Chondrocyte (in vitro differentiated cells): ENCODE results near the gene KRTAP10-5. TPM values are rescaled to one million over a fixed set of nuclear protein-coding genes. Genes with fewer than 3 reads are reported as not detected.

Experiments
- DNase-seq: peaks from one replicate; pipeline ENCODE4 v3.0.0; 2021; ENCODE audit warnings: mixed read lengths, low spot score
- H3K27ac Mint-ChIP-seq: one replicate; pipeline ENCODE4 v1.8.0; 2021; ENCODE audit warnings: mild to moderate bottlenecking, moderate library complexity, mixed read lengths; ENCODE audit not compliant: unreplicated experiment
- H3K27me3 Mint-ChIP-seq: 2 replicates; pipeline ENCODE4 v1.8.0; 2021; ENCODE audit warnings: low read depth, mixed read lengths
- H3K36me3 Mint-ChIP-seq: 2 replicates; pipeline ENCODE4 v1.8.0; 2021; ENCODE audit warnings: low read depth, mixed read lengths
- H3K4me1 Mint-ChIP-seq: 2 replicates; pipeline ENCODE4 v1.8.0; 2021; ENCODE audit warnings: low read depth, mild to moderate bottlenecking, mixed read lengths
- H3K4me3 Mint-ChIP-seq: one replicate; pipeline ENCODE4 v1.8.0; 2021; ENCODE audit warnings: mild to moderate bottlenecking, moderate library complexity, mixed read lengths; ENCODE audit not compliant: unreplicated experiment
- H3K9me3 Mint-ChIP-seq: 2 replicates; pipeline ENCODE4 v1.8.0; 2021; ENCODE audit warnings: low read depth, mixed read lengths
- CTCF ChIP-seq: fragments of 200-600 bp; sonication (generic); IDR thresholded peaks from 2 replicates; pipeline ENCODE4 v1.5.0; 2021; ENCODE audit warnings: antibody characterized with exemption, mild to moderate bottlenecking, moderate library complexity
- total RNA-seq: library from RNA; stranded (reverse); gene quantifications from 3 replicates; pipeline ENCODE4 v1.2.1, GENCODE V29; 2021

The KRTAP10-5 gene
- total RNA-seq, 1 donor from 2014 or later, result not detected

GRCh38 chr21:44609193-44609592 lies 28.8 kb upstream of the KRTAP10-5 start:
- H3K27ac Mint-ChIP-seq, result no peak overlapping the region

GRCh38 chr21:44606495-44606894 lies 26.1 kb upstream of the KRTAP10-5 start:
- H3K4me1 Mint-ChIP-seq, result no peaks in the 10 kb centered on the region
- H3K9me3 Mint-ChIP-seq, result peaks cover 28% of the 10 kb centered on the region
- peaks cover 45% of the 10 kb centered on the region for H3K27me3 Mint-ChIP-seq
- no peak overlapping the region for H3K4me3 Mint-ChIP-seq
- TF ChIP-seq CTCF, result no peak
- no peak for DNase-seq
- H3K27ac Mint-ChIP-seq, result no peak overlapping the region
- peaks cover 5% of the 10 kb centered on the region for H3K36me3 Mint-ChIP-seq

More at GRCh38 chr21:44609193-44609592, 28.8 kb upstream of the KRTAP10-5 start:
- Mint-ChIP-seq H3K4me3 (no peak overlapping the region), H3K4me1 (no peaks in the 10 kb centered on the region), H3K36me3 (peaks cover 5% of the 10 kb centered on the region), H3K27me3 (peaks cover 37% of the 10 kb centered on the region), H3K9me3 (peaks cover 26% of the 10 kb centered on the region)
- no peak for TF ChIP-seq CTCF
- DNase-seq, result no peak

GRCh38 chr21:44603911-44604310 lies 23.5 kb upstream of the KRTAP10-5 start:
- Mint-ChIP-seq H3K36me3 (peaks cover 3% of the 10 kb centered on the region), H3K27ac (no peak overlapping the region), H3K27me3 (peaks cover 61% of the 10 kb centered on the region), H3K4me1 (no peaks in the 10 kb centered on the region), H3K9me3 (peaks cover 10% of the 10 kb centered on the region), H3K4me3 (no peak overlapping the region)
- TF ChIP-seq CTCF, result no peak
- DNase-seq, result no peak

GRCh38 chr21:44603109-44603875 lies 22.9 kb upstream of the KRTAP10-5 start:
- H3K27me3 Mint-ChIP-seq, result peaks cover 65% of the 10 kb centered on the region
- peaks cover 13% of the 10 kb centered on the region for H3K9me3 Mint-ChIP-seq
- no peaks in the 10 kb centered on the region for H3K4me1 Mint-ChIP-seq
- DNase-seq, result no peak
- peaks cover 6% of the 10 kb centered on the region for H3K36me3 Mint-ChIP-seq
- no peak for TF ChIP-seq CTCF
- no peak overlapping the region for H3K27ac Mint-ChIP-seq
- H3K4me3 Mint-ChIP-seq, result no peak overlapping the region

GRCh38 chr21:44602463-44602850 lies 22.1 kb upstream of the KRTAP10-5 start:
- Mint-ChIP-seq H3K4me1 (no peaks in the 10 kb centered on the region), H3K27me3 (peaks cover 66% of the 10 kb centered on the region), H3K4me3 (no peak overlapping the region), H3K9me3 (peaks cover 18% of the 10 kb centered on the region), H3K36me3 (peaks cover 6% of the 10 kb centered on the region), H3K27ac (no peak overlapping the region)
- no peak for DNase-seq
- TF ChIP-seq CTCF, result no peak
